Stimulated activated CD8-positive, alpha-beta memory T cell treated with anti-CD3 and anti-CD28 coated beads, Interleukin-7, amount 100 ng/mL, for 48 hours (primary cell): ENCODE measurements around the gene C3orf18.

ENCODE experiments used
- DNase-seq, 2 donors: peaks; one replicate each; pipeline ENCODE4 v3.0.0-alpha.2; 2020; ENCODE audit warnings: low read depth in 1 of 2; ENCODE audit errors: extremely low read depth in 1 of 2

Gene C3orf18

GRCh38 chr3:50551681-50552435 lies 15.7 kb downstream of the C3orf18 start:
- DNase-seq = no peak

GRCh38 chr3:50551054-50551659 lies 16.4 kb downstream of the C3orf18 start:
- DNase-seq = no peak

- peak; percentile 21 to 49 for DNase-seq
Measured at GRCh38 chr3:50550079-50550736, 17.3 kb downstream of the C3orf18 start.

GRCh38 chr3:50549226-50549625 lies 18.3 kb downstream of the C3orf18 start:
- DNase-seq = no peak

- no peak for DNase-seq
Measured at GRCh38 chr3:50545781-50546180, 21.8 kb downstream of the C3orf18 start.

GRCh38 chr3:50542177-50543034 lies 25.1 kb downstream of the C3orf18 start:
- DNase-seq = peak in 1 of 2 donors; percentile 23

- no peak for DNase-seq
Measured at GRCh38 chr3:50539356-50540286, 27.9 kb downstream of the C3orf18 start.

GRCh38 chr3:50537421-50538129 lies 30.0 kb downstream of the C3orf18 start:
- no peak for DNase-seq

GRCh38 chr3:50536471-50537180 lies 30.9 kb downstream of the C3orf18 start:
- DNase-seq = no peak

- no peak for DNase-seq
Measured at GRCh38 chr3:50534681-50535330, 32.7 kb downstream of the C3orf18 start.

GRCh38 chr3:50533807-50534461 lies 33.6 kb downstream of the C3orf18 start:
- no peak for DNase-seq

GRCh38 chr3:50533316-50533715 lies 34.2 kb downstream of the C3orf18 start:
- DNase-seq = no peak

GRCh38 chr3:50532062-50532705 lies 35.4 kb downstream of the C3orf18 start:
- no peak for DNase-seq

- no peak for DNase-seq
Measured at GRCh38 chr3:50531201-50531600, 36.3 kb downstream of the C3orf18 start.

- DNase-seq = no peak
Measured at GRCh38 chr3:50530001-50530970, 37.3 kb downstream of the C3orf18 start.

- DNase-seq = peak; percentile 49 to 74
Measured at GRCh38 chr3:50525987-50526386, 41.6 kb downstream of the C3orf18 start.
